NCI-H345 treated with DMSO at 0.1 percent for 48 hours (cell line): ENCODE data around the gene HCAR3.
A peak's percentile ranks its signal among the peaks of the same experiment; 100 is the strongest.
"Not testable (repeated sequence)": the region's sequence is repeated elsewhere in the genome, so short reads cannot be mapped to it uniquely, and the experiment has no call there.

Source experiments
- DNase-seq: peaks from one replicate; lab custom pipeline; 2025; ENCODE audit not compliant: unreplicated experiment; lab: John Stamatoyannopoulos, UW

The HCAR3 gene

GRCh38 chr12:122722387-122722786, 5.8 kb upstream of the HCAR3 start:
- DNase-seq, result no peak

GRCh38 chr12:122721057-122721545, 4.5 kb upstream of the HCAR3 start:
- DNase-seq, result no peak

GRCh38 chr12:122715211-122715610, 1.4 kb downstream of the HCAR3 start:
- DNase-seq, result not testable (repeated sequence)

DNA sequence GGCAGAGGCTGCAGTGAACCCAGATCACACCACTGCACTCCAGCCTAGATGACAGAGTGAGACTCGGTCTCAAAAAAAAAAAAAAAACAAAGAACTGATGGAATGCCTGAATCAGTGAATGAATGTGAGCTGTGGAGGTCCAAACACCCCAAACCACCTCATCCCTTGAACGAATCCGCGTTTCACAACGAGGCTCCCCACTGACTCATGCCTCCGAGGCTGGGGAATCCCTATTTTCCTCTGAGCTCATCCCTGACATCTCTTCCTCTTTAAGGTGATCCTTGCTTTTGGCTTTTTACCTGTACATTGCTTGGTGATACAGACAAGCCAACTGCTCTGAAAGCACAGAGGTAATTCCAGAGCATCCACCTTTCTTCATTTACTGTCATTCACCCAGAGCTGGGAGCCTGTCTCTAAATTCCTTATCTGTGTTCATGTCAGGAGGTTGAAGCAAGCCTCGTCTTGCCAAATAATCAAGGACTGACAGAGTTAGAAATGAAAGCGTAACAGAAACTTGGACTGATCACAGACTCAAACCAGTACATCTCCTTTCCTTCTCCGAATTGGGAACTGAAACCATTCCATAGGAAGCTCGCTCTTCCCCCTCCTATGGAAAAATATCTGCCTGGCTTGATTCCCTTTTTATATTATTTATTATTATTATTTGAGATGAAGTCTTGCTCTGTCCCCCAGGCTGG, 3.0 kb downstream of the HCAR3 start:
- DNase-seq, result not testable (repeated sequence)

DNA sequence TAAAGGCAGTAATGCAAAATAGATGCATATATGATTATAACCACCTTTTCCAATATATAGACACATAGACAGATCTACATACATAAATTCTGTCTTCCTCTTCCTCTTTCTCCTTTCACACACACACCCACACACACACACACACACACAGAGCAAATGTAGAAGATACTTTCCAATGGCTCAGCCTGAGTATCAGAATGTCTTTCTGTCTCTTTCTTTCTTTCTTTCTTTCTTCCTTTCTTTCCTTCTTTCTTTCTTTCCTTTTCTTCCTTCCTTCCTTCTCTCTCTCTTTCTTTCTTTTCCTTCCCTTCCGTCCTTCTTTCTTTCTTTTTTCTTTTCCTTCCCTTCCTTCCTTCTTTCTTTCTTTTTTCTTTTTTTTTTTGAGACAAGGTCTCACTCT, 5.3 kb downstream of the HCAR3 start:
- DNase-seq, result not testable (repeated sequence)

DNA sequence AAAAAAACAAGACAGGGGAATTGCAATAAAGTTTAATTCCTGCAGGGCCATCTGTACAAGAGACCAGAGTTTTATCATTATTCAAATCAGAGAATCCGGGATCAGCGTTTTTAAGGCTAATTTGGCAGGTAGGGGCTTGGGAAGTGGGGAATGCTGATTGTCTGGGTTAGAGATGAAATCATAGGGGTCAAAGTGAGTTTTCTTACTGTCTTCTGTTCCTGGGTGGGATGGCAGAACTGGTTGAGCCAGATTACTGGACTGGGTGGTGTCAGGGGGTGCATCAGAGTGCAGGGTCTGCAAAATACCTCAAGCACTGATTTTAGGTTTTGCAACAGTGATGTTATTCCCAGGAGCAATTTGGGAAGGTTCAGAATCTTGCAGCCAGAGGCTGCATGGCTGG, 6.3 kb downstream of the HCAR3 start:
- not testable (repeated sequence) for DNase-seq

DNA sequence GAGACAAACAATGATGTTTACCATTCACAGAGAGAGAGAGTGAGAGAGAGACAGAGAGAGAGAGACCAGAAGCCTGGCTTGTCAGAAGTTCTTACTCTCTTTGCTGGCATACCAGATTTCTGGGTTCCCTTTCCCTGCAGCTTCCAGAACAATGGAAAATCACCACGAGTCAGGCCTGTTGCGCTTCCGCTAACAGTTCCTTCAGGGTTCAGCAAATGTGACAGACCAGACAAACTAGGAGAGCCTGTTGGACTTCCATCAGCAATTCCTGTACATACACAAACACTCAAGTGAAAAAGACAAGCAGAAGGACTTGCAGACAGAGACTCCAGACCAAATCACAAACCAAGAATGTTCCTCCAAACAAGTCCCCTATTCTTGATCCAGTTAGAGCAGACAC, 7.3 kb downstream of the HCAR3 start:
- DNase-seq, result not testable (repeated sequence)

GRCh38 chr12:122703841-122704240, 12.8 kb downstream of the HCAR3 start:
- not testable (repeated sequence) for DNase-seq

DNA sequence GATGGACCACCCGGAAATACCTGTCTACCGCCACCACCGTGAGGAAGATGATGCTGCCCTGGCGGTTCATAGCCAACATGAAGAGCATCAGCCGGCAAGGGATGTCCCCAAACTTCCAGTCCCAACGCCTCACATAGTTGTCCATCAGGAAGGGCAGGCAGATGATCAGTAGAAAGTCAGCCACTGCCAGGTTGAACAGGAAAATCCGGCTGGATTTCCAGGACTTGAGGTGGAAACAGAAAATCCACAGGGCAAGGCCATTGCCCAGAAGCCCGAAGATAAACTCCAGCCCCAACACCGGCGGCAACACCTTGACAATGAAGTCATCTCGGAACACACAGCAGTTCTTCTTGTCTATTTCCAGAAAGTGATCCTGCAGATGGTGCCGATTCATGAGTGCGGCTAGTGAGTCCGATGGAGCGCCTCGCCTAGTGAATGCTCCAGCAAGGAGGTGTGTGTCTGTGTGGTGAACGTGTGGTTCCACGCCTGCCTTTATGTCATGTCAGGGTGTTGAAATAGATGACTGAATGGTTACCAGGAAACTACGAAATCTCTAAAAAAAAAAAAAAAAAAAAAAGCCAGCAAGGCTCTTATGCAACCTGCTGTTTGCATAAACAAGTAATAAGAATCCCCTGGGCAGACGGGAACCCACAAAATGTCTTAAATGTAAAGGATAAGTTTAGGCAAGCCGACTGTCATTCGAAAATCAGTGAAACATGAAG, 13.6 kb downstream of the HCAR3 start, which contains the start of gene HCAR2:
HCAR2 (minus strand) TSS at position 468 of the 722 bp plus-strand sequence; CDS start at position 394, 74 bp downstream.
- DNase-seq, result not testable (repeated sequence)

GRCh38 chr12:122701481-122701880, 15.1 kb downstream of the HCAR3 start:
- DNase-seq, result not testable (repeated sequence)

- DNase-seq, result not testable (repeated sequence)
These were observed 16.4 kb downstream of the HCAR3 start for GRCh38 chr12:122700038-122700710.

GRCh38 chr12:122696922-122697321, 19.7 kb downstream of the HCAR3 start:
- DNase-seq, result not testable (repeated sequence)

DNA sequence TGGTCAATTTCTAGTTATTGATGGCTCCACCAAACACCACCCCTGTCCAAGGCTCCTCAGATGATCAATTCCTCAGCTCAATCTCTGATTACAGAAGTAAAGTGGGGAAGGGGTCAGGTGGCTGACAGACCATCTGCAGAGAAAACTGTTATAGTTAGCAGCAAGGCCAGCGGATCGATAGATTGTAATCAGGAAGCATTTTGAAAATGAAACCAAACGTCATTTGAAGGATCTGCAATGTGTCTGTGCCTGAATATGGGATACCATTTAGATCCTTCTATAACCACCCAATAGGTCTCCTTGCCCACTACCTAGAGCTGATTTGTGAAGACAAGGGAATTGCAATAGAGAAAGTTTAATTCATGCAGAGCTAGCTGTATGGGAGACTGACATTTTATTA, 25.0 kb downstream of the HCAR3 start:
- DNase-seq, result no peak

DNA sequence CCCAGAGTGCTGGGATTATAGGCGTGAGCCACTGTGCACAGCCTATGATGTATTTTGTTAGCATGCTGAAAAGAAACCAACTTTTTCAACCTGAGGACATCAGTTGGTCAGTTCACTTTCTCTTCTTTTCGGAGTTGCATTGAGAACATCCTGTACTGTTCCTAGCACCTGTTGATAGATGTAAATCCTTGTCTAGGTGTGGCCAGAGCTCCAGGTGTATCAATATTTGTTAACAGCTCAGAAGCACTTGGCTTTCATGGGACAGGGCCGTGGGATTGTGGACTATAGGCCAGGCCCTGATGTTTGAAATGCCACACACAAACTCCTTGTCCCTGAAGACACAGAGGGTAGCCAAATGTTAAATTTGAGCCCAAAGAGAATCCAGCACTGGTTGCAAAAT, 28.3 kb downstream of the HCAR3 start:
- DNase-seq, result no peak

DNA sequence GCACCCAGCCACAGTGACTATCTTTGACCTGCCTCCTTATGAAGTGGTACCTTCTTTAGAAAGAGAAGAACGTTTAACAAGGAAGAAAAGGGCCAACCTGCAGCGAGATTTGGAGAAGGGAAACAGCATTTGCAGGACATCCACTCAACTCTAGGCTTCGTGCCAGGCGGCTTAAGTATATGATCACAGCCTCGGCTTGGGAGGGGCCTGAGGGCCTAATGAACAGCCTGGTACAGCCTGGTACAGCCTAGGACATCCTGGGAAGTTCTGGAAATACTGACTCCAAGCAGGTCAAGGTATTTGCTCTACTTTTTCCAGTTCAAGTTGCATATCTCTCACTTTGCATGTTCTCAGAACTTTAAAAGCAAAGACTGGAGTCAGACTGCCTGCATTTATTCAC, 29.5 kb downstream of the HCAR3 start:
- DNase-seq, result peak; percentile 14

GRCh38 chr12:122686538-122686937, 30.1 kb downstream of the HCAR3 start:
- DNase-seq, result no peak

- DNase-seq, result no peak
These were observed 32.3 kb downstream of the HCAR3 start for GRCh38 chr12:122684297-122684813.

- no peak for DNase-seq
These were observed 34.8 kb downstream of the HCAR3 start for GRCh38 chr12:122681814-122682213.

DNA sequence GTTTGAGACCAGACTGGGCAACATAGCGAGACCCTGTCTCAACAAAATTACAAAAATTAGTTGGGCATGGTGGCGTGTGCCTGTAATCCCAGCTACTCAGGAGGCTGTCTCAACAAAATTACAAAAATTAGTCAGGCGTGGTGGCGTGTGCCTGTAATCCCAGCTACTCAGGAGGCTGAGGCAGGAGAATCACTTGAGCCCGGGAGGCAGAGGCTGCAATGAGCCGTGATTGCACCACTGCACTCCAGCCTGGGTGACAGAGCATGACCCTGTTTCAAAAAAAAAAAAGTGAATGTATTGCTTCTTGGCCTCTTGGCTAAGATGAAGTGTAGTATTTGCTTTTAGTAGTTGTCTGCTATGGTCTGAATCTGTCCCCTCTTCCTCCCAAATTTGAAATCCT, 35.6 kb downstream of the HCAR3 start:
- DNase-seq, result not testable (repeated sequence)

GRCh38 chr12:122676781-122677180, 39.8 kb downstream of the HCAR3 start:
- not testable (repeated sequence) for DNase-seq

DNA sequence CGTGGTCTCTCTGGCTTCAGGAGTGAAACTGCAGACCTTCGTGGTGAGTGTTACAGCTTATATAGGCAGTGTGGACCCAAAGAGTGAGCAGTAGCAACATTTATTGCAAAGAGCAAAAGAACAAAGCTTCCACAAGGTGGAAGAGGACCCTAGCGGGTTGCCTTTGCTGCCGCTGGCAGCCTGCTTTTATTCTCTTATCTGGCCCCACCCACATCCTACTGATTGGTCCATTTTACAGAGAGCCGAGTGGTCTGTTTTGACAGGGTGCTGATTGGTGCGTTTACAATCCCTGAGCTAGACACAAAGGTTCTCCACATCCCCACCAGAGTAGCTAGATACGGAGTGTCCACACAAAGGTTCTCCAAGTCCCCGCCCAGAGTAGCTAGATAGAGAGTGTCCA, 40.6 kb downstream of the HCAR3 start:
- DNase-seq, result not testable (repeated sequence)
